Endodermal cell (in vitro differentiated cells): Measurements from ENCODE around the gene TXLNB. TPM values are rescaled to one million over a fixed set of nuclear protein-coding genes. Genes with fewer than 3 reads are reported as not detected.

ENCODE experiments used
- DNase-seq: peaks from one replicate; pipeline ENCODE4 v3.0.0-alpha.2; 2017
- H3K27ac ChIP-seq: 2 replicates; pipeline ENCODE4 v1.5.1; 2013; ENCODE audit warnings: mild to moderate bottlenecking, low read depth, low read length, moderate library complexity
- H3K27me3 ChIP-seq: 2 replicates; pipeline ENCODE4 v1.6.1; 2013; ENCODE audit warnings: mild to moderate bottlenecking, low read length, moderate library complexity; ENCODE audit not compliant: insufficient read depth, control insufficient read depth, poor library complexity, severe bottlenecking
- H3K36me3 ChIP-seq: 2 replicates; pipeline ENCODE4 v1.7.0; 2013; ENCODE audit warnings: mild to moderate bottlenecking, low read length, moderate library complexity; ENCODE audit not compliant: control insufficient read depth, insufficient read depth
- H3K4me1 ChIP-seq: one replicate; pipeline ENCODE4 v1.7.0; 2013; ENCODE audit warnings: low read length; ENCODE audit not compliant: control insufficient read depth, insufficient read depth
- H3K4me3 ChIP-seq: 2 replicates; pipeline ENCODE4 v1.5.1; 2013; ENCODE audit warnings: mild to moderate bottlenecking, low read length, moderate library complexity
- H3K9ac ChIP-seq: 2 replicates; pipeline ENCODE4 v1.6.1; 2013; ENCODE audit warnings: mild to moderate bottlenecking, low read length, moderate library complexity; ENCODE audit not compliant: poor library complexity, severe bottlenecking; ENCODE audit errors: extremely low read depth
- H3K9me3 ChIP-seq: 2 replicates; pipeline ENCODE4 v1.6.1; 2013; ENCODE audit warnings: mild to moderate bottlenecking, low read length, moderate library complexity; ENCODE audit not compliant: control insufficient read depth
- H3K27ac Mint-ChIP-seq: 2 replicates; pipeline ENCODE4 v1.8.0; 2020; ENCODE audit warnings: mixed read lengths
- H3K27me3 Mint-ChIP-seq: 2 replicates; pipeline ENCODE4 v1.8.0; 2021; ENCODE audit warnings: mild to moderate bottlenecking, mixed read lengths; ENCODE audit not compliant: insufficient read depth
- H3K36me3 Mint-ChIP-seq: 2 replicates; pipeline ENCODE4 v1.8.0; 2020; ENCODE audit warnings: low read depth, mixed read lengths
- H3K4me1 Mint-ChIP-seq: 2 replicates; pipeline ENCODE4 v1.8.0; 2020; ENCODE audit warnings: mixed read lengths
- H3K4me3 Mint-ChIP-seq: 2 replicates; pipeline ENCODE4 v1.8.0; 2020; ENCODE audit warnings: mild to moderate bottlenecking, moderate library complexity, mixed read lengths
- H3K9me3 Mint-ChIP-seq: 2 replicates; pipeline ENCODE4 v1.8.0; 2020; ENCODE audit warnings: mild to moderate bottlenecking, mixed read lengths
- CTCF ChIP-seq: fragments of 200-600 bp; sonication (generic); conservative IDR thresholded peaks from 2 replicates; pipeline ENCODE4 v1.5.0; 2021; ENCODE audit warnings: antibody characterized with exemption, mild to moderate bottlenecking
- WGBS, 2 experiments: methylation state at CpG; one replicate each; pipeline versions ENCODE4 v1.1.5 to v1.1.7; 2013; ENCODE audit warnings: missing lambda C conversion rate in 2 of 2, mixed read lengths in 1 of 2; ENCODE audit not compliant: insufficient coverage in 1 of 2, insufficient read length in 1 of 2; 5-methylcytosine and 5-hydroxymethylcytosine counted together
- total RNA-seq, 2 donors: library from RNA; stranded (reverse); fragmentation: NEBNext Ultra II Directional in 1 of 2; extraction: Animal tissue kit (Norgen Biotek cat#: 25700) in 1 of 2; gene quantifications; 2 replicates in 1 of 2; 3 replicates in 1 of 2; pipeline ENCODE4 v1.2.1, GENCODE V29; 2021

Gene TXLNB
- total RNA-seq, 2 donors from 2014 or later: not detected

GRCh38 chr6:139308936-139309603 is 17.3 kb upstream of the TXLNB start:
- no peaks in the 10 kb centered on the region for H3K27me3 Mint-ChIP-seq
- H3K4me3 Mint-ChIP-seq: no peak overlapping the region
- Histone ChIP-seq H3K36me3 (no peaks in the 10 kb centered on the region), H3K4me1 (peaks cover 10% of the 10 kb centered on the region), H3K9me3 (no peaks in the 10 kb centered on the region), H3K4me3 (no peak overlapping the region), H3K27ac (no peak overlapping the region), H3K27me3 (no peaks in the 10 kb centered on the region), H3K9ac (no peak overlapping the region)
- H3K9me3 Mint-ChIP-seq: no peaks in the 10 kb centered on the region
- no peak overlapping the region for H3K27ac Mint-ChIP-seq
- DNase-seq: no peak
- 98 to 100% methylated on average over 1 to 2 of the region's 2 CpGs for WGBS, 2 experiments
- peaks cover 23% of the 10 kb centered on the region for H3K4me1 Mint-ChIP-seq
- no peak for TF ChIP-seq CTCF
- no peaks in the 10 kb centered on the region for H3K36me3 Mint-ChIP-seq

DNA sequence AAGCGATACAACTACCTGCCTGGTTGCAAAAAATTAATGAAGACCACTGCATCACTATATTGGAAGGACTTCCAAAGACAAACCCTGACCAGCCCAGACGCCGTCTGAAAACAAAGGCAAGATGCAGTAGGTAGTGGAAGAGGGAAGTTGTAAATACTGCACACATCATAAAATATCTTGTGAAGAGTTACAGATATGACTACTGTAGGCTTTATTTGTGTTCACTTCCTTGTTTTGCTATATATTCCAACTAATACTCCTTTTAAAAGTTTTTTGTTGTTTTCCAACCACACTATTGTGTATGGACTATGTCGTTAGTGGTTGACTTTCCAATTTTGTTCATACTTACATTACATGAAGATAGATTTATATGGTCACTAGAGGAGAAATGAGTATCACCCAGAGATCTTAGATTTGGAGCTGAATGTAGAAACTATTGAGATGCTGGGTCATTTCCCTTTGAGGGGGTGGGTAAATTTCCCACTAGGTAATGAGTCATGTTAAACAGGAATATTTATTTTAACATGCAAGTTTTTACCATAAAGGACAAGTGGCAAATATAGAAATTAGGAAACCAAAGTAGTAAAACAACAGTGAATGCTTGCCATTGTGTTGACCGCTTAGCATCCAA is 16.6 kb upstream of the TXLNB start:
- no peak for DNase-seq
- no peaks in the 10 kb centered on the region for H3K36me3 ChIP-seq
- Mint-ChIP-seq H3K27ac (no peak overlapping the region), H3K4me3 (no peak overlapping the region), H3K36me3 (no peaks in the 10 kb centered on the region), H3K27me3 (no peaks in the 10 kb centered on the region), H3K4me1 (peaks cover 22% of the 10 kb centered on the region), H3K9me3 (no peaks in the 10 kb centered on the region)
- no peaks in the 10 kb centered on the region for H3K9me3 ChIP-seq
- no peak overlapping the region for H3K4me3 ChIP-seq
- H3K9ac ChIP-seq: no peak overlapping the region
- no peaks in the 10 kb centered on the region for H3K27me3 ChIP-seq
- peaks cover 10% of the 10 kb centered on the region for H3K4me1 ChIP-seq
- no peak overlapping the region for H3K27ac ChIP-seq
- no peak for TF ChIP-seq CTCF
- 98 to 100% methylated on average over 1 to 3 of the region's 5 CpGs for WGBS, 2 experiments

- TF ChIP-seq CTCF: no peak
- peak; percentile 59 for DNase-seq
- Histone ChIP-seq H3K27me3 (no peaks in the 10 kb centered on the region), H3K27ac (no peak overlapping the region), H3K4me3 (no peak overlapping the region), H3K9me3 (no peaks in the 10 kb centered on the region), H3K4me1 (peaks cover 10% of the 10 kb centered on the region), H3K9ac (no peak overlapping the region), H3K36me3 (no peaks in the 10 kb centered on the region)
- Mint-ChIP-seq H3K9me3 (no peaks in the 10 kb centered on the region), H3K27ac (no peak overlapping the region), H3K4me1 (peaks cover 19% of the 10 kb centered on the region), H3K27me3 (no peaks in the 10 kb centered on the region), H3K4me3 (no peak overlapping the region), H3K36me3 (no peaks in the 10 kb centered on the region)
- WGBS, 2 experiments: 80 to 85% methylated on average over 3 of the region's 3 CpGs
Observed at GRCh38 chr6:139306291-139306981, 14.6 kb upstream of the TXLNB start.
